Muscle layer of duodenum (tissue), 2 donors: ENCODE measurements around the gene NRIP2.
A peak's percentile ranks its signal among the peaks of the same experiment; 100 is the strongest.

Experiments used
- H3K27ac ChIP-seq: one replicate; pipeline ENCODE4 v1.7.0; 2013; ENCODE audit warnings: mild to moderate bottlenecking, low read length
- H3K27me3 ChIP-seq: one replicate; pipeline ENCODE4 v1.7.0; 2013; ENCODE audit warnings: low read depth, mild to moderate bottlenecking, control low read depth, low read length
- H3K36me3 ChIP-seq, 2 donors: one replicate each; pipeline ENCODE4 v1.7.0; 2013; ENCODE audit warnings: low read length in 2 of 2, control low read depth in 1 of 2, mild to moderate bottlenecking in 1 of 2; ENCODE audit not compliant: insufficient read depth in 2 of 2, control insufficient read depth in 1 of 2
- H3K4me1 ChIP-seq, 2 donors: one replicate each; pipeline ENCODE4 v1.7.0; 2013; ENCODE audit warnings: low read length in 2 of 2, mild to moderate bottlenecking in 2 of 2, control low read depth in 1 of 2, moderate library complexity in 1 of 2; ENCODE audit not compliant: insufficient read depth in 2 of 2, control insufficient read depth in 1 of 2
- H3K4me3 ChIP-seq, 2 donors: one replicate each; pipeline ENCODE4 v1.7.0; 2013; ENCODE audit warnings: low read length in 2 of 2, low read depth in 1 of 2, mild to moderate bottlenecking in 1 of 2
- H3K9me3 ChIP-seq, 2 donors: one replicate each; pipeline ENCODE4 v1.7.0; 2013; ENCODE audit warnings: low read length in 2 of 2, control low read depth in 1 of 2, mild to moderate bottlenecking in 1 of 2; ENCODE audit not compliant: control insufficient read depth in 1 of 2
- donor health status: healthy.

The NRIP2 gene

GRCh38 chr12:2801044-2801783 lies 33.6 kb downstream of the NRIP2 start:
- no peak overlapping the region for H3K27ac ChIP-seq
- H3K4me1 ChIP-seq, result peaks cover 8 to 29% of the 10 kb centered on the region in 2 donors
- H3K4me3 ChIP-seq, result no peak overlapping the region
- H3K27me3 ChIP-seq, result no peaks in the 10 kb centered on the region
- peaks cover 65 to 70% of the 10 kb centered on the region in 2 donors for H3K36me3 ChIP-seq
- H3K9me3 ChIP-seq, result no peaks in the 10 kb centered on the region

GRCh38 chr12:2800046-2800570 lies 34.7 kb downstream of the NRIP2 start:
- Histone ChIP-seq H3K9me3 (no peaks in the 10 kb centered on the region), H3K4me1 (peaks cover 10 to 34% of the 10 kb centered on the region in 2 donors), H3K4me3 (no peak overlapping the region), H3K27ac (no peak overlapping the region), H3K36me3 (peaks cover 65 to 70% of the 10 kb centered on the region in 2 donors), H3K27me3 (no peaks in the 10 kb centered on the region)

GRCh38 chr12:2797721-2798418 lies 37.0 kb downstream of the NRIP2 start:
- H3K4me3 ChIP-seq, result no peak overlapping the region
- H3K36me3 ChIP-seq, result peaks cover 53 to 55% of the 10 kb centered on the region in 2 donors
- no peak overlapping the region for H3K27ac ChIP-seq
- H3K9me3 ChIP-seq, result no peaks in the 10 kb centered on the region
- H3K27me3 ChIP-seq, result no peaks in the 10 kb centered on the region
- peaks cover 10 to 27% of the 10 kb centered on the region in 2 donors for H3K4me1 ChIP-seq

GRCh38 chr12:2796187-2796666 lies 38.6 kb downstream of the NRIP2 start:
- Histone ChIP-seq H3K4me1 (peaks cover 10 to 27% of the 10 kb centered on the region in 2 donors), H3K27ac (peak overlapping the region; percentile 37), H3K4me3 (peak overlapping the region; percentile 86 to 87), H3K36me3 (peaks cover 36 to 43% of the 10 kb centered on the region in 2 donors), H3K27me3 (no peaks in the 10 kb centered on the region), H3K9me3 (no peaks in the 10 kb centered on the region)

- peak overlapping the region; percentile 37 for H3K27ac ChIP-seq
- H3K4me3 ChIP-seq, result peak overlapping the region; percentile 86 to 87
These were observed 39.3 kb downstream of the NRIP2 start for GRCh38 chr12:2795291-2796186.

GRCh38 chr12:2794736-2795289 lies 40.0 kb downstream of the NRIP2 start, which contains the start of gene FKBP4:
Gene FKBP4 (plus strand): TSS chr12:2794970. CDS start chr12:2795140, 170 bp downstream.
- Histone ChIP-seq H3K4me1 (peaks cover 10 to 27% of the 10 kb centered on the region in 2 donors), H3K36me3 (peaks cover 22 to 29% of the 10 kb centered on the region in 2 donors), H3K27me3 (no peaks in the 10 kb centered on the region), H3K4me3 (peak within 1 kb of the TSS; percentile 86 to 87), H3K27ac (no peak within 1 kb of the TSS), H3K9me3 (no peaks in the 10 kb centered on the region)

More at GRCh38 chr12:2795291-2796186, 39.3 kb downstream of the NRIP2 start:
- Histone ChIP-seq H3K4me1 (peaks cover 10 to 27% of the 10 kb centered on the region in 2 donors), H3K36me3 (peaks cover 30 to 36% of the 10 kb centered on the region in 2 donors), H3K27me3 (no peaks in the 10 kb centered on the region), H3K9me3 (no peaks in the 10 kb centered on the region)

GRCh38 chr12:2794191-2794735 lies 40.6 kb downstream of the NRIP2 start:
- no peaks in the 10 kb centered on the region for H3K27me3 ChIP-seq
- H3K9me3 ChIP-seq, result no peaks in the 10 kb centered on the region
- H3K4me3 ChIP-seq, result peak overlapping the region; percentile 56 to 76
- H3K36me3 ChIP-seq, result peaks cover 17 to 24% of the 10 kb centered on the region in 2 donors
- H3K4me1 ChIP-seq, result peaks cover 10 to 27% of the 10 kb centered on the region in 2 donors
- H3K27ac ChIP-seq, result no peak overlapping the region

GRCh38 chr12:2793561-2793960 lies 41.3 kb downstream of the NRIP2 start:
- peaks cover 10 to 17% of the 10 kb centered on the region in 2 donors for H3K36me3 ChIP-seq
- peaks cover 10 to 27% of the 10 kb centered on the region in 2 donors for H3K4me1 ChIP-seq
- no peaks in the 10 kb centered on the region for H3K9me3 ChIP-seq
- H3K27me3 ChIP-seq, result no peaks in the 10 kb centered on the region
- H3K4me3 ChIP-seq, result peak overlapping the region in 1 of 2 donors; percentile 76
- no peak overlapping the region for H3K27ac ChIP-seq

- no peaks in the 10 kb centered on the region for H3K27me3 ChIP-seq
- H3K9me3 ChIP-seq, result no peaks in the 10 kb centered on the region
- H3K36me3 ChIP-seq, result peaks cover 3 to 10% of the 10 kb centered on the region in 2 donors
- H3K27ac ChIP-seq, result no peak overlapping the region
- peaks cover 10 to 26% of the 10 kb centered on the region in 2 donors for H3K4me1 ChIP-seq
- H3K4me3 ChIP-seq, result no peak overlapping the region
These were observed 41.9 kb downstream of the NRIP2 start for GRCh38 chr12:2792671-2793500.
